ENCODE data around the gene AP1S1.

GRCh38 chr7:101111261-101111660, 43.0 kb upstream of the AP1S1 start:
- no peak for TF ChIP-seq GABPA (IDR thresholded peaks at IDR 0.05; ENCODE audit: low read depth)
- TF ChIP-seq, protein P1, sequence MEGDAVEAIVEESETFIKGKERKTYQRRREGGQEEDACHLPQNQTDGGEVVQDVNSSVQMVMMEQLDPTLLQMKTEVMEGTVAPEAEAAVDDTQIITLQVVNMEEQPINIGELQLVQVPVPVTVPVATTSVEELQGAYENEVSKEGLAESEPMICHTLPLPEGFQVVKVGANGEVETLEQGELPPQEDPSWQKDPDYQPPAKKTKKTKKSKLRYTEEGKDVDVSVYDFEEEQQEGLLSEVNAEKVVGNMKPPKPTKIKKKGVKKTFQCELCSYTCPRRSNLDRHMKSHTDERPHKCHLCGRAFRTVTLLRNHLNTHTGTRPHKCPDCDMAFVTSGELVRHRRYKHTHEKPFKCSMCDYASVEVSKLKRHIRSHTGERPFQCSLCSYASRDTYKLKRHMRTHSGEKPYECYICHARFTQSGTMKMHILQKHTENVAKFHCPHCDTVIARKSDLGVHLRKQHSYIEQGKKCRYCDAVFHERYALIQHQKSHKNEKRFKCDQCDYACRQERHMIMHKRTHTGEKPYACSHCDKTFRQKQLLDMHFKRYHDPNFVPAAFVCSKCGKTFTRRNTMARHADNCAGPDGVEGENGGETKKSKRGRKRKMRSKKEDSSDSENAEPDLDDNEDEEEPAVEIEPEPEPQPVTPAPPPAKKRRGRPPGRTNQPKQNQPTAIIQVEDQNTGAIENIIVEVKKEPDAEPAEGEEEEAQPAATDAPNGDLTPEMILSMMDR (IDR thresholded peaks at IDR 0.05; ENCODE audit: insufficient read depth, low read length), result no peak

All from HL-60 (cell line).